ENCODE measurements around the gene APBB2. TPM values are rescaled to one million over a fixed set of nuclear protein-coding genes. Genes with fewer than 3 reads are reported as not detected.

The APBB2 gene
- total RNA-seq, 1 donor = 75.8 TPM

DNA sequence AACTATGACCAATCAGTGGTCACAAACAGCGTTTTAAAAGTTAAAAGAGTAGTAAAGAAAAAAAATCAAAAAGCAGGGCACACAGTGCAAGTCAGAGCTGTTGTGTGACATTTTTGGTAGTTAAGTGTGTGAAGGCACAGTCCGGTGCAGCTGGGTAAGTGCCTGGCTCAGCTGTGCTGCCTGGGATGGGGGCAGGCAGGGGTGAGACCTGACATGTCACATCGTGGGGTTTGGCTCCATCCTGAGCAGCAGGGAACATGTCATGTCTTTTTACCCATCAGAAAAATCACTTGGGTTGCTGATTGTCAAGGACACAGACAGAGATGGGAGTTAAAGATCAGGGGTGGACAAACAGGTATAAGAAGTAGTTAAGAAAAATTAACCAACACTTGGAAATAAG, 339.4 kb downstream of the APBB2 start:
- H3K4me3 ChIP-seq (ENCODE audit: low read depth, low read length) = no peak overlapping the region
- no peak for DNase-seq (ENCODE audit: low read depth)
- TF ChIP-seq, protein P1, sequence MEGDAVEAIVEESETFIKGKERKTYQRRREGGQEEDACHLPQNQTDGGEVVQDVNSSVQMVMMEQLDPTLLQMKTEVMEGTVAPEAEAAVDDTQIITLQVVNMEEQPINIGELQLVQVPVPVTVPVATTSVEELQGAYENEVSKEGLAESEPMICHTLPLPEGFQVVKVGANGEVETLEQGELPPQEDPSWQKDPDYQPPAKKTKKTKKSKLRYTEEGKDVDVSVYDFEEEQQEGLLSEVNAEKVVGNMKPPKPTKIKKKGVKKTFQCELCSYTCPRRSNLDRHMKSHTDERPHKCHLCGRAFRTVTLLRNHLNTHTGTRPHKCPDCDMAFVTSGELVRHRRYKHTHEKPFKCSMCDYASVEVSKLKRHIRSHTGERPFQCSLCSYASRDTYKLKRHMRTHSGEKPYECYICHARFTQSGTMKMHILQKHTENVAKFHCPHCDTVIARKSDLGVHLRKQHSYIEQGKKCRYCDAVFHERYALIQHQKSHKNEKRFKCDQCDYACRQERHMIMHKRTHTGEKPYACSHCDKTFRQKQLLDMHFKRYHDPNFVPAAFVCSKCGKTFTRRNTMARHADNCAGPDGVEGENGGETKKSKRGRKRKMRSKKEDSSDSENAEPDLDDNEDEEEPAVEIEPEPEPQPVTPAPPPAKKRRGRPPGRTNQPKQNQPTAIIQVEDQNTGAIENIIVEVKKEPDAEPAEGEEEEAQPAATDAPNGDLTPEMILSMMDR (IDR thresholded peaks at IDR 0.05; ENCODE audit: insufficient read depth, low read length) = no peak

DNA sequence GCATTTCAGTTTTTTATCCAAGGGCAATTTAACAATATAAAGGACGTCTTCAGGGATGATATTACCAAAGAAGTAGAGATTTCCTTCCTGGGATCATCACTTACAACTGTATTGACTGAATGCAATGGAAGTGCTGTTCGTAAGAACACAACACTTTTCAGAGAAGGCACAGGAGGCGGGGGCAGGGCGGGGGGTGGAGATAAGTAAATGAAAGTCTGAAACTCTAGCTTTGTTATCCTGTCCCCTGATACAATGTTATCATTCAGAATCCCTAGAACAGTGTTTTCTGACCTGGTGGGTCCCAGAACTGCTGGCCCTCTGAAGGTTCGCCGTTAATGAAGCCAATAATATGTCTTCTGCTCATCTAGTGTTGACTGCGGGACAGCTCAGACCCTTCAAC, 340.0 kb downstream of the APBB2 start:
- DNase-seq (ENCODE audit: low read depth) = no peak
- no peak overlapping the region for H3K4me3 ChIP-seq (ENCODE audit: low read depth, low read length)
- TF ChIP-seq, protein P1 (IDR thresholded peaks at IDR 0.05; ENCODE audit: insufficient read depth, low read length) = no peak

DNA sequence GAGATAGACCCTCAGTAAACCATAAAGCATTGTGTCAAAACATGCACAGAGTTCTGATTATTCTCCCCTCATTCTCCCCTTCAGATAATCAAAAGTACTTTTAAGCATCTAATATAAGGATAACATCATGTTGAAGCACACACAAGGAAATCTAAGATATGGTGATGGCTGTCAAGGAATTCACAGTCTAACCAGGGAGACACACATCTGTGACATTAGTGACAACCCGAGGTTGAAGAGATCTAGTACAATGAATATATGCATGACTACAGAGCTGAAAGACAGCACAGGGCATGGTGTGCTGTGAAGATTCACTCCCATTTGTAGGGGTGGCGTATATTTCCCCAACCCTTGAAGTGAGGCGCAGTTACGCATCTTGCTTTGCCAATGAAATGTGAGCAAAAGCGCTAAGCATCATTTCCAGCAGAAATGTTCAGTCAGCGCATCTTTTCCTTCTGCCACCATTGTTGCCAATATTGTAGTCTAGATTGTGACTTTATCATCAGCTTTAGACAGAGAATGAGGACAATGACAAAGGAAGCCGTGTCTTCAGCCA, 342.6 kb downstream of the APBB2 start:
- H3K4me3 ChIP-seq (ENCODE audit: low read depth, low read length) = no peak overlapping the region

DNA sequence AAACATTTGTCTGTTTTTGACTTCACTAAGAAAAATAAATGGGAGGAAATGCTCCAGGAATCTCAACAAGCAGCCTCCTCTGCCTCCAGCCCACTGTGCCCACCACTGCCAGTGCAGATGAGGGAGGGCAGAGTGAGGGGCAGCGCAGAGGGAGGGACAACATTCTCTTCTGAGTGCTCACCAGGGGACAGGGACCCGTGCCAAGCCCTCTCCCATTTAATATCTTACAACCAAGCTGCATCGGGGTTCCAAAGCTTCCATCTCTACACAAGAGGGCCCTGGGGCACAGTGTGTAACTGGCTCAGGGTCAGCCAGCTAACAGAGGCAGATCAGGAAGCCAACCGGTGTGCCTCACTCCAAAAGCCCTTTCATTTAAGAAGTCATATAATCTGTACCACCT, 344.2 kb downstream of the APBB2 start:
- DNase-seq (ENCODE audit: low read depth) = no peak
- H3K4me3 ChIP-seq (ENCODE audit: low read depth, low read length) = no peak overlapping the region
- TF ChIP-seq, protein P1 (IDR thresholded peaks at IDR 0.05; ENCODE audit: insufficient read depth, low read length) = no peak

More for the DNA sequence above, 342.6 kb downstream of the APBB2 start:
- DNase-seq (ENCODE audit: low read depth) = no peak
- TF ChIP-seq, protein P1 (IDR thresholded peaks at IDR 0.05; ENCODE audit: insufficient read depth, low read length) = no peak

DNA sequence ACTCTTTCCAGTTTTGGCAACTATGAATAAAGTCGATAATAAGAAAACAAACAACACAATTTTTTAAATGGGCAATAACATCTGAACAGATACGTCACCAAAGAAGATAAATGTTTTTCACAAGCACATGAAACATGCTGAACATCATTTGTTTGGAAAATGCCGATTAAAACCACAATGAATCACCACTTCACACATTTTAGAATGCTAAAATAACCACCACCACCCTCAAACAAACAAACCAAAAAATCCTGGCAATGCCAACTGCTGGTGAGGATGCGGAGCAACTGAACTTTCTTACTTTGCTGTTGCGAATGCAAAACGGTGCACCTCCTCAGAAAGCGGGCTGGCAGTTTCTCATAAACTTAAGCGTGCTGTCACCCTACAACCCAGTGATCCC, 348.6 kb downstream of the APBB2 start:
- no peak overlapping the region for H3K4me3 ChIP-seq (ENCODE audit: low read depth, low read length)
- TF ChIP-seq, protein P1 (IDR thresholded peaks at IDR 0.05; ENCODE audit: insufficient read depth, low read length) = no peak
- no peak for DNase-seq (ENCODE audit: low read depth)

DNA sequence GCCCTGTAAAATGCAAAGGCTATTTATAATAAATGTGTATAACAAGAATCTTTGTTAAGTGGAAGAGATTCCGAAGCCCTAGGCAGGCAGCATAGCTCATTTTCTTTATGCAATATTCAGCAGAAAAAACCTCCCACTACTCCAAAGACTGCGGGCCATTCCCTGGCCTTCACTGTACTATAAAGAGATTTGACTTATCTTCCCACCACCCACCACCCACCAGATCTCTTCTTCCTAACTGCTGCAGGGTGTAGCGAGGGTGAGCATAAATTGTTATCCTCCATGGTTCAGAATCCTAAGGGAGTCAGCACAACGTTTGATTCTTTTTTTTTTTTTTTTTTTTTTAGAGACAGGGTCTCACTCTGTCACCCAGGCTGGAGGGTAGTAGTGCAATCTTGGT, 349.8 kb downstream of the APBB2 start:
- TF ChIP-seq, protein P1 (IDR thresholded peaks at IDR 0.05; ENCODE audit: insufficient read depth, low read length) = no peak
- DNase-seq (ENCODE audit: low read depth) = no peak
- no peak overlapping the region for H3K4me3 ChIP-seq (ENCODE audit: low read depth, low read length)

DNA sequence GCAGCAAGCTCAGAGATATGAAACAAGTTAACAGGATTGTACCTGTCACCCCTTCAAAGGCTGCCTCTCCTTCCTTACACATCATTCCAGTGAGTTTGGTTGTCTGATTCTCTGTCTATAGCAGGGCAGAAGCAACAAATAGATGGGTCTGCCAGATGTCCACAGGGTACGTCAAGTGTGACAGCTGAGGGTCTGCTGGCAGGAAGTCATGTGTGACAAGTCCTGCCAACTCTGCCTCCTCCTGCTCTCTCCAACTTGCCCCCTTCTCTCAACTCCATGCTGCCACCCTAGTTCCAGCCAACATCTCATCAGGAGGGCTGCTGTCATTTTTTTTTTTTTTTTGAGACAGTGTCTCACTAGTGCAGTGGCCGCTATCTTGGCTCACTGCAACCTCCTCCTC, 355.4 kb downstream of the APBB2 start:
- no peak for DNase-seq (ENCODE audit: low read depth)
- TF ChIP-seq, protein P1 (IDR thresholded peaks at IDR 0.05; ENCODE audit: insufficient read depth, low read length) = no peak
- H3K4me3 ChIP-seq (ENCODE audit: low read depth, low read length) = no peak overlapping the region

Data from fibroblast of the aortic adventitia (primary cell).